Activated T-cell treated with anti-CD3 and anti-CD28 coated beads for 4 hours (primary cell): ENCODE data around the gene E2F1.
"Not testable (repeated sequence)": the region's sequence is repeated elsewhere in the genome, so short reads cannot be mapped to it uniquely, and the experiment has no call there.

Experiments used
- DNase-seq: peaks from one replicate; pipeline ENCODE4 v3.0.0-alpha.2; 2020

The E2F1 gene

DNA sequence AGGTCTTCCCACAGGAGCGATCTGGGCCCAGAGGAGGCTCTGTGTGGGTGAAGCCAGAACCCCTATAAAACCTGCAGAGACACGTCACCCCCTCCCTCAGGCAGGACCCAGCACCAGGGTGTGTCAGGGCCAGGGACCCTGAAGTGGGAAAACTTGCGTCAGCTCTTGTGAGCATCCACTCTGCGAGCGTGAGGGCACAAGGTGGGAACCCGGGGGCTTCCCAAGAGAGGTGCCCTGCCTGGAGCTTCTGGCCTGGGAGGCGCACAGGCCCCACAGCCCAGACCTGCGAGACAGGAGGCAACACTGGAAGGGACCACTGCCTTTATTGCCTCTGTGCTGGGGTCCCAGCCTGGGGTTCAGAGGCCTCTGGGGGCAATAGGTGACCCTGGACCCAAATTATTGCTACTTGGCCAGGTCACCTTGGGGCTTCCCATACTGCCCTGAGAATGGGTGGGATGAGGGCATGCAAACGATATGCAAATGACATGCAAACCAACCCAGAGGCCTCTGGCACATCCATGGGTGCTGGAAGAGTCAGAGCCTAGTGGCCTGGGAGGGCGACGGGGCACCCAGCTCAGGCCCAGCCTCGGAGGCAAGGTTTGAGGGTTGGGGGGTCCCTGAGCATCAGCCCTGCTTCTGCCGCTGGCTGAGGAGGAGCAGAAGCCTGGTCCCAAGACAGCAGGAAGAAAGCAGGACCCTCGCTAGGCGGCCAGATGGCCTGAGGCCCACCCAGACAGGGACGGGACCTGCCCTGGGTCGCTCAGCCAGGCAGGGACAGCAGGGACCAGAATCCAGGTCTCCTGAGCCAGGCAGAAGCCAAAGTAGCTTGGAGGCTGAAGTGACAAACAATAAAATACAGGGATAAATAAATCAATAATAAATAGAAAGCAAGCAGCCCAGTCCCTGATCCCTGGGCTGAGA, 29.1 kb downstream of the E2F1 start:
- DNase-seq = no peak

DNA sequence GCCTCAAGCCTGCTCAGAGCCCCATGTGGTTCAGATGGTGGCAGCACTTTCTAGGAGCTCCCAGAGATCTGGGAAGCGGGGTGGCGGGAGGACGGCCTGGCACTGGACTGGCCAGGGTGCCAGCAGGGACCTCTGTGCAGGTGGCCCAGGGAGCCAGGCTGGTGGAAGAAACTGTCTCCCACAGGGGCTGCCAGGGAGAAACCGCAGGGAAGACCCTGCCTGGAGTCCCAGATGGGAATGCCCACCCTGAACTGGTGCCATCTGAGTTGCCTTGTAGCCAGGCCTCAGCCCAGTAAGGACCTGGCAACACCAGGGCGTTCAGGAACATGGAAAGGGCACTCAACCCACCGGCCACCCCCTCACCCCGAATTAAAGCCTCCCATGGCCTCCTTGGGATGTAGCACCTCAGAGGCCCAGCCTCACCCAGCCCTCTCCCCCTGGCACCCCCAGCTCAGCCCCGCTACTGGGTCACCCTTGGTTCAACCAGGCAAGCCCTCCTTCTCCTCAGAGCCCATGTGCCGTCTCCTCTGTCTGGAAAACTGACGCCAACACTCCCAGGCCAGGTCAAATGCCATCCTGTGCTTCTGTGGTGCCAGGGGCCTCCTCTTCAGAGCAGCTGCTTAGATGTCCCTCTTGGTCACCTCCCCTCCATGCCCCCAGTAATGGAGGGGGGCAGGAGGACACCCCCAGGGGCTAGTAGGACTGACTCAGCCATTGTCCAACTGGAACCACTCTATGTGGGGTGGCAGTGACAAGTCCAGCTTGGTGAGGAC, 30.0 kb downstream of the E2F1 start:
- no peak for DNase-seq

DNA sequence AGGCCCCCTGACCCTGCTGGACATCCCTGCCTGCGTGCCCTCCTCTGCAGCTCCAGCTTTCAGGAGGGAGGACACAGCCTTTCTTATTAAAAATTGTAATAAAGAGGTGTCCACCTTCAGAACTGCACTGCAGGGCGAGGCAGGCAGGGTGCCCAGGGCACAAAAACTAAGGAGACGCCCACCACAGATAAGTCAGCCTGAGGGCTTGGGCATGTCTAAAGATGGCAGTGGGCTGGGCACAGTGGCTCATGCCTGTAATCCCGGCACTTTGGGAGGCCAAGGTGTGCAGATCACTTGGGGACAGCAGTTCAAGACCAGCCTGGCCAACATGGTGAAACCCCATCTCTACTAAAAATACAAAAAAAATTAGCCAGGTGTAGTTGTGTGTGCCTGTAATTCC, 31.0 kb downstream of the E2F1 start:
- DNase-seq = no peak

DNA sequence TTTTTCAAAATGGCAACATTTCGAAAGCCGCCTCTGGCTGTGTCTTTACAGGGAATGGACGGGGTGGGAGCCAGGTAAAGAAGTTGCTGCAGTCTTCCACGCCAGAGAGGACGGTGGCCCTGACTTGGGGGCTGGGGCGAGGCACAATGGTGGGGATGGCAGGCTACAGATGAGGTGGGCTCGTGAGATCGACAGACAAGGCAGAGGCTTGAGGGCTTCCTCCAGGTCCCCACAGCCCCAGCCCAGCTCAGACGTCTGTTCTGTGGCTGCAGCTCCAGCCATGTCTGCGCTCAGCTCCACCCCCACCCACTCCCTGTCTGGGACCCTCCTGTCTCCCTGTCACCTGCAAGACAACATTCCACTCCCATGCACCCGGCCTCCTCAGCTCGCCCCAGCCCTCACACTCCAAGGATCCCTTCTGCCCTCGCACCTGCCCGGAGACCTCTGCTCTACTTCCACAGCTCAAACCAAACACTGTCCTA, 31.5 kb downstream of the E2F1 start:
- no peak for DNase-seq

DNA sequence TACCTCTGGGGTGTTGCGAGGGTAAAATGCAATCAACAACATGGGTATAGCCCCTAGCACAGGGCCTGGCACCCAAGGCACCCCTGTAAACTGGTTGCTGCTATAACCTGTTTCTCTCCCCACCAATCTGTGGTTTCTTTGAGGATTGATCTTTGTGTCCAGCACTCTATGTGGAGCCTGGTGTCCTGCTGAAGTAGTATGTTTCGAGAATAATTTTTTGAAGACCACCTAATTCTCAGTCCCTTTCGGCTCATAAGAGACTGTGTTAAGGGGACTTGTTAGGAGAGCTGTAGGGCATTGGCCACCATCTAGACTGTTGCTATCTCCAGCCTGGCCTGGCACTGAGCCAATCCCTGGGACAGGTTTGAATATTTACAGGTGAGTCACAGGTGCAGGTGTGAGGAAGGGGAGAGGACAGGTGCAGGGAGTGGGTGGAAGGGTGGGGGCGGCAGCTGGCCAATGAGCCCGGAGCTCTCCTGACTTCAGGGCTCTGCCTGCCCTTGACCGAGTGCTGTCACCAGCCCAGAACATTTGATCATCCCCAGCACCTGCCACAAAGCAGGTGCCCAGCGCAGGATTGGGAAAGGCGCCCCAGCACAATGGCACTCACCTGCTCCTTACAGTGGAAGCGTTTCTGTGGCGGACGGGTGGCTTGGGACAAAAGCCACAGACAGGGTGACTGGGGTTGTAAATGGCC, 32.1 kb downstream of the E2F1 start:
- no peak for DNase-seq

DNA sequence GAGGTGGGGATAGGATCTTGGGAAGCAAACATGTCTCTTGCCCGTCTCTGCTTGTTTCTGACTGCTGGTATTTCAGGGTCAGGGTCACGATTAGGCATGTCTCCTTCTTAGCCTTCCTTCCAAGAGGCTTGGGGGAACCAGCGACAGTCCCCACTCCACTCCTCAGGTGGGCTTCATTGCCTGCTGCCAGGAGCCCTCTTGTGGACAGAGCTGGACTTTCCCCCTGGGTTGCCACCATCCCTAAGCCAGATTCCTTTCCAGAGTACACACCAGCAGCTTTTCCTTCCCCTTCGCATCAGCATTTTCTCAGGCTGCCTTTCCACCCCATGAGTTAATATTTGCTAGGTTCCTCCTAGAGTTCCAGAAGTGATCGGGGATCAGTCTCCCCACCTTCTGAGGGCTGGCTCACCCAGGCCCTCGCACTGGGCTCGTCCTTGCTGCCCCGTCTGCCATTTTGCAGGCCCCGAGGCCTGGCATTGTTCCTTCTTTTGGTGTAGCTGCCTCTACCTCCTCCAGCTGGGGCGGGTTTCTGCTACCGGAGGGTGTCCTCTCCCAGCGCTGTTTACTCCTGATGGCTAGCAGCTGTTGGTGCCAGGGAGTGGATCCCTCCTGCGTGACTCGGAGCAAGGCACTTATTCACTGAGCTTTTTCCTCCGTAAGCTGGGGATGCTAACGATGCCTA, 32.8 kb downstream of the E2F1 start:
- no peak for DNase-seq

DNA sequence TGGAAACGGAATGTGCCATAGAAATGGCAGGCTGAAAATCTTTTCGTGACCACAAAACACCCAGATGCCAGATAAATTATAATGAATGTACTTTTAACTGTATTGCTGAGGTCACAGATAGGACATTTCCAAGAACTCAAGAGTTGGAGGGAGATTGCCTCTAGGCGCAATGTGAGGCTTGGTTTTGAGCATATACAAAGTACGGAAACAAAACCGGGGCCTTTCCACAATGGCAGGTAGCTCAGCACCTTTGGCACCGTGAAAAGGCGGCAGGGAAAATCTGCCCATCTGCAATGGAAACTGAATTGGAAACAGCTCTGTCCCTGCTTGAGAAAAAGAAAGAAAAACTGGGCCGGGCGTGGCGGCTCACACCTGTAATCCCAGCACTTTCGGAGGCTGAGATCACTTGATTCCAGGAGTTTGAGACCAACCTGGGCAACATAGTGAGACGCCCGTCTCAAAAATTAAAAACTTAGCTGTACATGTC, 34.6 kb downstream of the E2F1 start:
- no peak for DNase-seq

DNA sequence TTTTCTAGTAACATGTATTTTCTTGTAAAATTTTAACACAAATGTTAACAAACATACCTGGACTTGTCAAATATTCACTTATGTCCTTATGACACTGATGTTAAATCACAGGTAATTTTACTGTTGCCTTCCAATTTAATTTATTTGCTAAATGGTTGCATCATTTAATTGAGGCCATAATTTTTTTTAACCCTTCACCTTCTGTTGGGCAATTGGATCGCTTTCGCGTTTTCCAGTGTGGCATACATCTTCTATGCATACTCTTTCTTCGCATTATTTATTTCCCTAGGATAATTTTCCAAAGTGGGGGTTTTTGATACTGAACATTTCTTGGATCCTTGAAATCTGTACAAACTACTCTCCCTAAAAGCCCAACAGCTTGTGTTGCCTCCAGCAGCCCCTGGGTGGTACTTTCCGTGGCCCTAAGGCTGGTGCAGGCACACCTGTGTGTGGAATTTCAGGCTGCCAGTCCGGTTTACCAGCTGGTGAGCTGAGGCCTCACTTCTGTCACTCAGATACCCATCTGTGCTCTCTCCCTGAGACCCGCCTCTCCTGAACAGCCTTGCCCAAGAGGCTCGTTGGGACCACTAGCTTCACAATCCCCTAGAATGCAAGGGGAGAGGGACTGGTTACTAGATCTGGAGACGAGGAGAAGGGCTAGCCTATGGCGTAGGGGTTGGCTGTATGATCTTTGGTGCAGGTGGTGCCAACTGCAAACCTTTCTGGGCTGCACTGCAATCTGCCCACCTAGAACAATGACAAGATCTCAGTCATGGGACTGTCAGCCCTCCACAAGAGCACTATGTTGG, 35.2 kb downstream of the E2F1 start:
- no peak for DNase-seq

DNA sequence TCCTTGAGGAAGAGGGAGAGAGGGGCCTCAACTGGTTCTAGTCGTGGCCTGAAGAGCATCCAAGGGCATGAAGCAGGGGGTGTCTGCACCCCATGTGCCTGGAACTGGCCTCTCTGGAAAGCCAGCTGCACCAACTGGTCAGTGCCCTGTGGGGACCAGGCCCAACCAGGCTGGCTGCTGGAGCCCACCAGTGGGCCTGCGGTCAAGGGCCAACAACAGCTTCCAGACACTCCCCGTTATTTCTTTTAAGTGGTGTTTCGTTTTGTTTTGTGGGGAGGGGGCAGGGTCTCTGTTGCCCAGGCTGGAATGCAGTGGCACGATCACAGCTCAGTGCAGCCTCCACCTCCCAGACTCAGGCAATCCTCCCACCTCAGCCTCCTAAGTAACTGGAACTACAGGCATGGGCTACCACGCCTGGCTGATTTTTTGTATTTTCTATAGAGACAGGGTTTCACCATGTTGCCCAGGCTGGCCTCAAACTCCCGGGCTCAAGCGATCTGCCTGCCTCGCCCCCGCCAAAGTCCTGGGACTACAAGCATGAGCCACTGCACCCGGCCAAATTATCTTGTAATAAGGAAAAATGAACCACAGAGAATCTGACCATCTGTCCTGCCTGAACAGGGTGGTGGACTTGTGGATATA, 36.0 kb downstream of the E2F1 start:
- no peak for DNase-seq

DNA sequence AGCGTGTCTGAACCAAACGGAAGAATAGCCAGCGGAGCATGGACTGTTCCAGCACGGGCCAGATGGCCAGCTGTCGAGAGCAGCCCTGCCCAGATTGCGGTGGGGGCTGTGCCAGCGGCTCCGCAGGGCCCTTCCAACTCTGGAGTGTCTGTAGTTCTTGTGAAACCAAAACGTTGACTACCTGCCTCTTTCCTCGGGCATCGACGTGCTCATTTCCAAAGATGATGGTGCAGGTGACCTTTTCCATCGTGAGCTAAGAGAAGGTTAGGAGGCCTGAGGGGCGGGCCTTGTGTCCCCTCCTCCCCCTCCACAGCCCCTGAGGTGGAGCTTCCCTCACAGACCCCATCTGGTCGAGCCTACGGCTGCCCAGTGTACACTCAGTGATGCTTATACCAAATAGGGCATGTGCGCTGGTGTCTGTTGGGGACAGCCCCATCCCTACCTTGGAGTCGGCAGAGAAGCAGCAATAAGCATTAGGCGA, 36.9 kb downstream of the E2F1 start:
- no peak for DNase-seq

DNA sequence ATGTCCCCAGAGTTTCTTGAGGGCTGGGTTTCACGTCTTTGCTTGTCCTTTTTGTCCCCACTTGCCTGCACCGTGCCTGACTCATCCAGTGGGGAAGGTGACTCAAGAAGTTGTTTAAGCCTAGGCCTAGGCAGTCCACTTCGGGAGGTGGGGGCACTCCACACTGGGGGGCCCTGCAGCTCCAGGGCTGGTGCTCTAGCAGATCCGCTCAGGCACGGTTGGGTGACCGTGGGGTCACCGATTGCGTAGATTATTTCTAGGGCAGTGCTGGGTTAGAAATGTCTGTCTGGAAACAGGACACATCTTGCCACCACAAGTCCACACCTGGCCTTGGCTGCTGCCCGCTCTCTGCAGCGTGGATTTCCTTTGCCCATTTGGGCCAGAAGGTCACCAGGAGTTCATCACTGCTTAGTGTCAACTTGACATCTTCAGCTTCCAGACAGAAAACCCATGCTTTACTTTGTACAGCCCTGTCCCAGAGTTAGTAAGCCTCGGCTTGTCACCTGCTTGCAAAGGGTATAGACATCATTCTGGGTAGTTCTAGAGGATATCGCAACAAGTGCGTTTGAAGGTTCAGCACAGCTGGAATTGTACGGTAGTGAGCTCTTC, 37.7 kb downstream of the E2F1 start:
- no peak for DNase-seq

DNA sequence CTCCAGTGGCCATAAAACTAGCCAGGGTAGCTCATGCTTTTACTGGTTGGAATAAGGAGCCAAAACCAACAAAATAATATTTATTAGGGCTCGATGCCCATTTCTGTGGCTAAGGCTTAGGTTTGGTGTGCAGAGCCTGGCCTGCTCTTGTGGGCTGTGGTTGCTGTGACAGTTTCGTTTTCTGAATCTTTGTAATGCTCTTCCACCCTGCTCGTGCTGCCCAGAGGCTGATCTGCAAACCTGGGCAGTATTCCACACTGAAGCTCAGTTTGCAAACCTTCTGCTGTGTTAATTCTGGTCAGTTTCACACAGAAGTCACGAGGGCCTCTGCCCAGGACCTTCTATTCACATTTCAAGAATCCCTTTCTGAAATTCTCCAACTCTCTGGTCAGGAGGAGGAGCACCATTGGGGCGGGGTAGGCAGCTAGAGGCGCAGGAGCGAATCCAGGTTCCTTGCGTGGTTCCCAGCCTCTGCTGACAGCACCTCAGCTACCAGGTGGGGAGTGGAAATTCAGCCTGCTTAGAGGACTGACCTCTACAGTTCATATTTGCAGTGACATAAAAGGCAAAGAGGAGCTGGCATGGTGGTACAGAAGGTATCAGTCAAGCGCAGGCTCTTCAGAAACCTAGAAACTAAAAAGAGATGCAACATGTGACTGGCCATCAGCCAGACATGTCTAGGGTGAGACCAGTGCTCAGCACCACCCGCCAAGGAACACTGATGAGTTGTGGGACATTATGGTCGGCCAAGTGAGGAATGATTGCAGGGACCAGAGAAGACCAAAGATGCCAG, 38.4 kb downstream of the E2F1 start:
- DNase-seq = no peak

DNA sequence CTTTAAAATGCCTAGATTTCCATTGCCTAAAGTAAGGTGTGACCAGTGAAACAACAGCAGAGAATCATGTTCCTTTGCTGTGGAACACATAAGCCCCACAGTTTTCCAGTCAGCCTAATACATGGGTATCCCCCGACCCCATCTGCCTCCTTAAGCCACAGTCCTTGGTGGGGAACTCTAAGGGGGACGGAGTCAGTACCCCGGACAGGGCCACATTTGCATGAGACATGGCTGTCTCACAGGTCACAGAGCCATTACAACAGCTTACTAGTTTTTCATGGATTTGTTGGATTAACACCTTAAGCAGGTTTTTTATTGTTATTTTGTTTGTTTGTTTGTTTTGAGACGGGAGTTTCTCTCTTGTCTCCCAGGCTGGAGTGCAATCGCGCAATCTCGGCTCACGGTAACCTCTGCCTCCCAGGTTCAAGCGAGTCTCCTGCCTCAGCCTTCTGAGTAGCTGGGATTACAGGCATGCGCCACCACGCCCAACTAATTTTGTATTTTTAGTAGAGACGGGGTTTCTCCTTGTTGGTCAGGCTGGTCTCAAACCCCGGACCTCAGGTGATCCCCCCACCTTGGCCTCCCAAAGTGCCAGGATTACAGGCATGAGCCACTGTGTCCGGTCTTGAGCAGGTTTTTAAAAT, 39.1 kb downstream of the E2F1 start:
- not testable (repeated sequence) for DNase-seq

DNA sequence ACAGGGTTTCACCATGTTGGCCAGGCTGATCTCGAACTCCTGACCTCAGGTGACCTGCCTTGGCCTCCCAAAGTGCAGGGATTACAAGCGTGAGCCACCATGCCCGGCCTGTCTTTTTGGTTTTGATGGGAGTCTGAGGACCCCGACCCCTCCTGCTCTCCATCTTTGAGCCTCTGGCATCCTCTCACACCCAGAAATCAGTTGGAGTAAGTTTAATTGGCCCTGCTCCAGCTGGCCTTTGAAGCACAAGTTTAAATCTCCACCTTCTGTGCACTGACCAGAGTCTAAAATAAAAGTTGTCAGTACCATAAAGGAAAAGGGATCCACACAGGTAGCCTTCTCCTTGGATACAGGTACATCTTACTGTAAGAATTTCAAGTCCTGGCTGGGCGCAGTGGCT, 40.0 kb downstream of the E2F1 start:
- no peak for DNase-seq

DNA sequence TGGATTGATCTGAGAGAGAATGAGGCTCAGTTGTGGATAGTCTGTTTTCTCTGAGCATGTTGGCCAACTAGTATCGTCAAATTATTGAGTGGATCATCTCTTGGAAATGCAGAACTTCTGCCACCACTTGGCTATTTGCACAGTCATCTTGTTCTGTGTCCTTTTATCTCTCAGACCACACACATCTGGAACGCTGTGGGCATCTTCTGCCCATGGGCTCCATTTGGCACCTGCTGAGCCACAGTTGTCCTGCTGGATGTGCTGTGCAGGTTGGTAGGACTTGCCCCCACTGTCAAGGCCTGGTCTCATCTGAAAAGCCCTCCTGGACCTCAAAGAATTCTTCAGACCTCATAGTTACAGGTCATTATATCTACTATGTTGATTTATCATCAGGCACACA, 40.8 kb downstream of the E2F1 start:
- no peak for DNase-seq

DNA sequence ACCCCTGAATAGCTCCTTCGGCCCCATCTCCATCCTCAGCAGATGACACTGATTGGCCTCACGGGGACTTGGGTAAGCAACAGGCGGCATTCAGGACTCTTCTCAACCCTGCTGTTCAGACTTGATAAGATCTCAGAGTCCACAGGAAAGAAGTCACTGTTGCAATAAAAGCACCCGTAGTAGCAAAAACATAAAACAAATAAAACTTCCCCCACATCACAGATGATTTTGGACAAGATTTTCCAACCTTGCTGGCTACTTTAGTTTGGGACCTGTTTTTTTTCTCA, 41.2 kb downstream of the E2F1 start:
- no peak for DNase-seq

DNA sequence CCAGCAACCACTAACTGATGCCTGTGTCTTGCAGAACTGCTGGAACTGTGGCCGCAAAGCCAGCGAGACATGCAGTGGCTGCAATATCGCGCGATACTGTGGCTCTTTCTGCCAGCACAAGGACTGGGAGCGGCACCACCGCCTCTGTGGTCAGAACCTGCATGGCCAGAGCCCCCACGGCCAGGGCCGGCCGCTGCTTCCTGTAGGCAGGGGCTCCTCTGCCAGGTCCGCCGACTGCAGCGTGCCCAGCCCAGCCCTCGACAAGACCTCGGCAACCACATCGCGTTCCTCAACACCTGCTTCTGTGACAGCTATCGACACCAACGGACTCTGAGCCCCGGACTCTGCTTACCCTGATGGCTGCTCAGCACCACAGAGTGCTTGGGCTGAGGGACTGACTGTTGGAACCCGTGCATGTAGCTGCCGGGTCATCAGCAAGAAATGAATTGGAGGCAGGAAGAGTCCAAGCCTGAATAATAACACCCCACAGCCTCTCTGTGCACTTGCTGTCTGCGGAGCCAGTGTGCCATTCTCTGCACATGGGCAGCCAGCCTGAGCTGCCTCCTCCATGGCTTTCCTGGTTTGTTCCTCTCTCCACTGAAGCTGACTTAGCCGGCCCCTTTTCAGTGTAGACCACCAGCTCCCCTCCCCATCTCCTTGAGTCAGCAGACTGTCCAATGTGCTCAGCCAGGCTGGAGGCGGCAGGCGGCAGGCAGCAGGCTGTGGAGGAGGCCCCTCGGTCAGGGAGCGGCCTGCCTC, 41.7 kb downstream of the E2F1 start:
- no peak for DNase-seq

DNA sequence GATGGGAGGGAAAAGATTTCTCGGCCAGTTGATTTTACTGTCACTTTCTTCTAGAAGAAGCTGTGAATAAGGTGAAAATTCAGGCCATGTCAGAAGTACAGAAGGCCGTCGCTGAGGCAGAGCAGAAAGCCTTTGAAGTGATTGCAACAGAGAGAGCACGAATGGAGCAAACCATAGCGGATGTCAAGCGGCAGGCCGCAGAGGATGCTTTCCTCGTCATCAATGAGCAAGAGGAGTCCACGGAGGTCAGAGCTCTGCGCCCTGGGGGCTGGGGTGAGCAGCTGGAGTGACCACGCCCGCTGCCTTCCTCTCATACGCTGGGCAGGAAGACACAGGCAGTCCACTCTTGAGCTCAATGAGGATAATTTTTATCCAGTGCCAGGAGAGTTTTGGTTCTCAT, 45.9 kb downstream of the E2F1 start:
- DNase-seq = no peak

DNA sequence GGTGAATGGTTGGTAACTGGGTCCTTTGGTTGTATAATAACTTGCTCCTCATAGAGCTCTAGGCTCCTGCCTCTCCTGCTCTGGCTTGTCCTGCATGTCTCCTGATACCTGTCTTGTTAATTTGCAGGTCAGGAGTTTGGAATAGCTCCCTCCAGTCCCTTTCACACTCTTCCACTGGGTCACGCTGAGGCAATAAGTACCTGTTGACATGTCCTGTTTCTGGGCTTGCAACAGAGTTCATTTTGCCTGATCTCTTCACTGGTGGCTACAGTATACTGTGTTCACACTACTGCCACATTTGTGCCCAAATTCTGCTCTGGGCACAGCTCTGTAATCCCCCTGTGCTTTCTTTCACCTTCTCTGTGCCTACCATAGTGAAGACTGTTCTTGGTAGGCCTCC, 49.4 kb downstream of the E2F1 start:
- no peak for DNase-seq
